CD14-positive monocyte (primary cell): ENCODE measurements around the gene ZNF416. TPM values are rescaled to one million over a fixed set of nuclear protein-coding genes. Genes with fewer than 3 reads are reported as not detected.

ENCODE experiments used
- DNase-seq, 3 donors: peaks; one replicate each; pipeline ENCODE4 v3.0.0-alpha.2; 2011 to 2022
- H2AFZ ChIP-seq: 2 replicates; pipeline ENCODE4 v1.6.0; 2012; ENCODE audit warnings: mild to moderate bottlenecking, low read depth, low read length, inconsistent platforms; ENCODE audit not compliant: insufficient read depth, poor library complexity, severe bottlenecking
- H3K27ac ChIP-seq, 2 donors: 1 replicate in 1 of 2; 2 replicates in 1 of 2; pipeline ENCODE4 v1.5.1; 2012 to 2013; ENCODE audit warnings: low read length in 2 of 2, control low read depth in 1 of 2, inconsistent platforms in 1 of 2, low read depth in 1 of 2, mild to moderate bottlenecking in 1 of 2
- H3K27me3 ChIP-seq, 2 donors: one replicate each; pipeline versions ENCODE4 v1.6.0 to v1.6.1; 2011 to 2013; ENCODE audit warnings: low read length in 2 of 2; ENCODE audit not compliant: control insufficient read depth in 2 of 2, insufficient read depth in 2 of 2
- H3K36me3 ChIP-seq, 2 donors: replicated peaks in 1 of 2; 1 replicate in 1 of 2; 2 replicates in 1 of 2; pipeline versions ENCODE4 v1.5.1 to v1.6.1; 2012 to 2013; ENCODE audit warnings: low read length in 2 of 2, control low read depth in 1 of 2, inconsistent platforms in 1 of 2, mild to moderate bottlenecking in 1 of 2; ENCODE audit not compliant: insufficient read depth in 2 of 2, control insufficient read depth in 1 of 2
- H3K4me1 ChIP-seq, 2 donors: 1 replicate in 1 of 2; 2 replicates in 1 of 2; pipeline versions ENCODE4 v1.5.1 to v1.6.1; 2012 to 2013; ENCODE audit warnings: low read length in 2 of 2, control low read depth in 1 of 2, inconsistent platforms in 1 of 2, mild to moderate bottlenecking in 1 of 2, moderate library complexity in 1 of 2; ENCODE audit not compliant: insufficient read depth in 2 of 2, control insufficient read depth in 1 of 2
- H3K4me2 ChIP-seq: replicated peaks from 2 replicates; pipeline ENCODE3; 2012; ENCODE audit warnings: low read length, moderate library complexity, mild to moderate bottlenecking; ENCODE audit not compliant: poor library complexity, severe bottlenecking; ENCODE audit errors: extremely low read depth
- H3K4me3 ChIP-seq, 3 experiments: fragments of 200-600 bp in 1 of 3; sonication (generic) in 1 of 3; replicated peaks in 1 of 3; 1 replicate in 2 of 3; 2 replicates in 1 of 3; pipeline ENCODE4 v1.5.1; 2011 to 2013; ENCODE audit warnings: low read length in 3 of 3, mild to moderate bottlenecking in 3 of 3, control low read depth in 2 of 3, low read depth in 2 of 3, inconsistent platforms in 1 of 3, moderate library complexity in 1 of 3
- H3K79me2 ChIP-seq: 2 replicates; pipeline ENCODE4 v1.6.0; 2012; ENCODE audit warnings: mild to moderate bottlenecking, control low read depth, inconsistent platforms, low read length, moderate library complexity; ENCODE audit not compliant: insufficient read depth
- H3K9ac ChIP-seq: 2 replicates; pipeline ENCODE4 v1.6.0; 2017; ENCODE audit warnings: low read length, mild to moderate bottlenecking; ENCODE audit not compliant: insufficient read depth, poor library complexity, severe bottlenecking
- H3K9me3 ChIP-seq, 2 donors: replicated peaks in 1 of 2; 1 replicate in 1 of 2; 2 replicates in 1 of 2; pipeline versions ENCODE4 v1.5.1 to v1.6.1; 2012 to 2013; ENCODE audit warnings: low read length in 2 of 2, control low read depth in 1 of 2; ENCODE audit not compliant: control insufficient read depth in 1 of 2, insufficient read depth in 1 of 2
- H4K20me1 ChIP-seq: 2 replicates; pipeline ENCODE4 v1.6.0; 2012; ENCODE audit warnings: mild to moderate bottlenecking, low read length, control low read depth, moderate library complexity; ENCODE audit not compliant: insufficient read depth
- H3K27ac Mint-ChIP-seq, 7 donors: one replicate each; pipeline ENCODE4 v1.8.0; 2020; ENCODE audit warnings: mild to moderate bottlenecking in 7 of 7, mixed read lengths in 7 of 7, moderate library complexity in 6 of 7, inconsistent platforms in 2 of 7
- H3K27me3 Mint-ChIP-seq, 3 donors: one replicate each; pipeline ENCODE4 v1.8.0; 2021 to 2022; ENCODE audit warnings: low read depth in 3 of 3, mild to moderate bottlenecking in 3 of 3, mixed read lengths in 3 of 3, moderate library complexity in 3 of 3, inconsistent platforms in 1 of 3
- H3K36me3 Mint-ChIP-seq, 2 donors: one replicate each; pipeline ENCODE4 v1.8.0; 2020; ENCODE audit warnings: mixed read lengths in 2 of 2, inconsistent platforms in 1 of 2, mild to moderate bottlenecking in 1 of 2
- H3K4me1 Mint-ChIP-seq: one replicate; pipeline ENCODE4 v1.8.0; 2020; ENCODE audit warnings: mild to moderate bottlenecking, mixed read lengths
- H3K4me3 Mint-ChIP-seq, 2 donors: one replicate each; pipeline ENCODE4 v1.8.0; 2020; ENCODE audit warnings: mild to moderate bottlenecking in 2 of 2, mixed read lengths in 2 of 2, moderate library complexity in 1 of 2
- H3K9me3 Mint-ChIP-seq, 7 donors: one replicate each; pipeline ENCODE4 v1.8.0; 2020 to 2022; ENCODE audit warnings: mixed read lengths in 7 of 7, mild to moderate bottlenecking in 6 of 7, moderate library complexity in 6 of 7, inconsistent platforms in 2 of 7
- WGBS: methylation state at CpG from one replicate; pipeline ENCODE4 v1.1.5; 2013; ENCODE audit warnings: missing lambda C conversion rate; ENCODE audit not compliant: insufficient coverage; 5-methylcytosine and 5-hydroxymethylcytosine counted together
- intact Hi-C, 2 donors: fragments of 100-400 bp; cut with micrococcal nuclease; formaldehyde crosslinking; loops; one replicate each; pipeline versions ENCODE4 v1.15.0 to v1.15.1; 2023
- polyA plus RNA-seq, 3 donors: library from polyadenylated mRNA; depleted of rRNA in 1 of 3; unstranded in 2 of 3; stranded (reverse) in 1 of 3; fragments of 300-500 nt in 2 of 3; fragments of >200 nt in 1 of 3; fragmentation: Illumina TruSeq in 2 of 3; gene quantifications; 1 replicate in 2 of 3; 2 replicates in 1 of 3; pipeline ENCODE4 v1.2.3, GENCODE V29; 2012 to 2021
- TF ChIP-seq, protein P1 (sequence below): fragments of 200-600 bp; IDR thresholded peaks from one replicate; pipeline ENCODE4 v1.8.0; 2022; ENCODE audit warnings: antibody characterized with exemption, mild to moderate bottlenecking

Gene ZNF416
- polyA plus RNA-seq, 3 donors, result 0.48 to 2.1 (median 1.4) TPM

DNA sequence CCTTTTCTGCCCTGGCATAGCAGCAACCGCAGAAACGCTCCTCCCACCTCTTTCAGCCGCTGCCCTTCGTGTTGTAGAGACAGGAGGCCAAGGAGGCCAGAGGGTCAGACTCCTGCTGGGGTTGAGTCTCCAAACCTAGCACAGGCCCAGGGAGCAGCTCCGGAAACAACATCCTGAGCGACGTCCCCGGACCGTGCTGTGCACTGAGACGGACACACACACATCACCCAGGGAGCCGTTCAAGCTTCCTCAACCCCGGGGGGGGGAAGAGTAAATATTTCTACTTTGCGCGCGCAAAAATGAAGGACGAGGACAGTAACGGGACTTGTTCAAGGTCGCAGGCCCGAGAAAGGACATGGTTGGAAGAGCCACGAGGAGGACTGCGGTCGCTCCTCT, 19.7 kb downstream of the ZNF416 start:
- no peaks in the 10 kb centered on the region for H4K20me1 ChIP-seq
- H3K9me3 Mint-ChIP-seq, result peaks cover 54 to 80% (median 69%) of the 10 kb centered on the region in 7 donors
- H3K36me3 Mint-ChIP-seq, result peaks cover 29 to 35% of the 10 kb centered on the region in 2 donors
- H3K4me3 Mint-ChIP-seq, result peak overlapping the region; percentile 91 to 95
- peak overlapping the region; percentile 70 to 89 (median 86) for H3K4me3 ChIP-seq
- TF ChIP-seq, protein P1, sequence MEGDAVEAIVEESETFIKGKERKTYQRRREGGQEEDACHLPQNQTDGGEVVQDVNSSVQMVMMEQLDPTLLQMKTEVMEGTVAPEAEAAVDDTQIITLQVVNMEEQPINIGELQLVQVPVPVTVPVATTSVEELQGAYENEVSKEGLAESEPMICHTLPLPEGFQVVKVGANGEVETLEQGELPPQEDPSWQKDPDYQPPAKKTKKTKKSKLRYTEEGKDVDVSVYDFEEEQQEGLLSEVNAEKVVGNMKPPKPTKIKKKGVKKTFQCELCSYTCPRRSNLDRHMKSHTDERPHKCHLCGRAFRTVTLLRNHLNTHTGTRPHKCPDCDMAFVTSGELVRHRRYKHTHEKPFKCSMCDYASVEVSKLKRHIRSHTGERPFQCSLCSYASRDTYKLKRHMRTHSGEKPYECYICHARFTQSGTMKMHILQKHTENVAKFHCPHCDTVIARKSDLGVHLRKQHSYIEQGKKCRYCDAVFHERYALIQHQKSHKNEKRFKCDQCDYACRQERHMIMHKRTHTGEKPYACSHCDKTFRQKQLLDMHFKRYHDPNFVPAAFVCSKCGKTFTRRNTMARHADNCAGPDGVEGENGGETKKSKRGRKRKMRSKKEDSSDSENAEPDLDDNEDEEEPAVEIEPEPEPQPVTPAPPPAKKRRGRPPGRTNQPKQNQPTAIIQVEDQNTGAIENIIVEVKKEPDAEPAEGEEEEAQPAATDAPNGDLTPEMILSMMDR, result no peak
- intact Hi-C loops, result no loop called here
- H3K27ac ChIP-seq, result peak overlapping the region in 1 of 2 donors; percentile 70
- H3K9ac ChIP-seq, result peak overlapping the region; percentile 82
- H3K4me2 ChIP-seq, result peak overlapping the region; percentile 95
- peaks cover 11% of the 10 kb centered on the region for H3K79me2 ChIP-seq
- no peak for DNase-seq
- peak overlapping the region; percentile 95 for H2AFZ ChIP-seq
- WGBS, result 0% methylated on average over 18 of the region's 22 CpGs
- no peaks in the 10 kb centered on the region for H3K27me3 ChIP-seq
- H3K27ac Mint-ChIP-seq, result peak overlapping the region in 4 of 7 donors; percentile 20 to 84 (median 41)
- peaks cover 7 to 25% of the 10 kb centered on the region in 2 donors for H3K36me3 ChIP-seq
- peaks cover 43 to 67% of the 10 kb centered on the region in 2 donors for H3K9me3 ChIP-seq
- H3K4me1 Mint-ChIP-seq, result peaks cover 21% of the 10 kb centered on the region
- peaks cover 16 to 20% of the 10 kb centered on the region in 2 donors for H3K4me1 ChIP-seq
- peaks cover 0 to 8% (median 3%) of the 10 kb centered on the region in 3 donors for H3K27me3 Mint-ChIP-seq

DNA sequence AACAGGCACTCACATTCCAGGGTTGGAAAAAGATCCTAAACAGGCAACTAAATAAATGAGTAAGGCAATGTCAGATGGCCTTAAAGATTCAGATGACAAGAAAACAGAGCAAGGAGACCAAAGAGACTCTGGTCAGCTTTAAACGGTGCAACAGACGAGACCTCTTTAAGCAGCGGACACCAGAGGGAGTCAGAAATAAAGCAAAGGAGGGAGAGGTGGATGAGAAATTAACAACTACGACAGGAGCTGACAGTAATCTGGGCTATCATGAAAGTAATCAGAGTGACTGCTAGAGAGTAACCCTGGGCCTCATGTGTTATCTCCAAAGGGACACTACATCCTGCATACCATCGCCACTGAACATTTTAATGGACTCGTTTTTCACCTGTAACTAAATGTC, 20.2 kb downstream of the ZNF416 start:
- Histone ChIP-seq H3K27ac (no peak overlapping the region), H3K9me3 (peaks cover 45 to 67% of the 10 kb centered on the region in 2 donors), H3K79me2 (peaks cover 11% of the 10 kb centered on the region), H4K20me1 (no peaks in the 10 kb centered on the region), H3K4me2 (peak overlapping the region; percentile 95), H3K36me3 (peaks cover 7 to 30% of the 10 kb centered on the region in 2 donors), H3K4me1 (peaks cover 16 to 20% of the 10 kb centered on the region in 2 donors), H2AFZ (peak overlapping the region; percentile 95), H3K4me3 (peak overlapping the region in 1 of 3 experiments; percentile 86), H3K9ac (peak overlapping the region; percentile 82), H3K27me3 (no peaks in the 10 kb centered on the region)
- 32% methylated on average over 6 of the region's 6 CpGs for WGBS
- Mint-ChIP-seq H3K27ac (no peak overlapping the region), H3K9me3 (peaks cover 56 to 80% (median 69%) of the 10 kb centered on the region in 7 donors), H3K36me3 (peaks cover 31 to 40% of the 10 kb centered on the region in 2 donors), H3K4me1 (peaks cover 21% of the 10 kb centered on the region), H3K27me3 (peaks cover 0 to 8% (median 3%) of the 10 kb centered on the region in 3 donors), H3K4me3 (peak overlapping the region; percentile 91 to 95)
- no peak for DNase-seq
- intact Hi-C loops, result no loop called here
- TF ChIP-seq, protein P1, result no peak
